ENCODE results near the gene PPP5C. TPM values are rescaled to one million over a fixed set of nuclear protein-coding genes. Genes with fewer than 3 reads are reported as not detected.

Gene PPP5C
- total and polyA plus RNA-seq, 2 of the 13 experiments (the other 11 are each of a cell fraction or from before 2014, with no cell fraction given): 41.6 to 67.9 TPM

GRCh38 chr19:46404055-46404752 lies 57.3 kb downstream of the PPP5C start (continued):
- TF ChIP-seq KLF12 (CRISPR knock-in tag; IDR thresholded peaks at IDR 0.05; ENCODE audit: borderline replicate concordance) (peak; percentile 98), TFDP2 (CRISPR knock-in tag; IDR thresholded peaks at IDR 0.05) (no peak; the same call in none of the 2 replicates), NRL (CRISPR knock-in tag; IDR thresholded peaks at IDR 0.05; ENCODE audit: borderline replicate concordance) (0 out of 2 replicates have a peak, but pooled peaks have one; percentile 28), AFF4 (CRISPR knock-in tag; IDR thresholded peaks at IDR 0.05) (no peak), TAF1 (CRISPR knock-in tag; IDR thresholded peaks at IDR 0.05) (peak; percentile 68; the same call in 1 of the 2 replicates), ZFP1 (CRISPR knock-in tag; IDR thresholded peaks at IDR 0.05) (no peak; the same call in 1 of the 2 replicates), ZNF83 (CRISPR knock-in tag; IDR thresholded peaks at IDR 0.05; ENCODE audit: borderline replicate concordance) (peak; percentile 20; the same call in 1 of the 2 replicates), ZNF674 (CRISPR knock-in tag; IDR thresholded peaks at IDR 0.05; ENCODE audit: low read depth) (no peak), YEATS2 (CRISPR knock-in tag; IDR thresholded peaks at IDR 0.05; ENCODE audit: borderline replicate concordance) (peak; percentile 46; the same call in 1 of the 2 replicates), ZNF740 (CRISPR knock-in tag; IDR thresholded peaks at IDR 0.05) (no peak), TOPORS (CRISPR knock-in tag; IDR thresholded peaks at IDR 0.05) (peak; percentile 34), SKI (IDR thresholded peaks at IDR 0.05; ENCODE audit: partially characterized antibody) (no peak), ZNF7 (CRISPR knock-in tag; IDR thresholded peaks at IDR 0.05) (no peak), DZIP1 (CRISPR knock-in tag; IDR thresholded peaks at IDR 0.05) (peak; percentile 34; the same call in 1 of the 2 replicates), MYC (CRISPR knock-in tag; IDR thresholded peaks at IDR 0.05; ENCODE audit: borderline replicate concordance) (0 out of 2 replicates have a peak, but pooled peaks have one; percentile 34), ZNF562 (CRISPR knock-in tag; IDR thresholded peaks at IDR 0.05; ENCODE audit: borderline replicate concordance) (no peak), HNRNPUL1 (IDR thresholded peaks at IDR 0.05; ENCODE audit: low read depth, low read length) (0 out of 2 replicates have a peak, but pooled peaks have one; percentile 21), SALL1 (CRISPR knock-in tag; IDR thresholded peaks at IDR 0.05) (peak; percentile 10; the same call in 1 of the 2 replicates), ZNF580 (CRISPR knock-in tag; IDR thresholded peaks at IDR 0.05; ENCODE audit: borderline replicate concordance, low read depth) (peak; percentile 35), POGZ (CRISPR knock-in tag; IDR thresholded peaks at IDR 0.05) (0 out of 2 replicates have a peak, but pooled peaks have one; percentile 16), PAWR (CRISPR knock-in tag; IDR thresholded peaks at IDR 0.05; ENCODE audit: borderline replicate concordance) (0 out of 2 replicates have a peak, but pooled peaks have one; percentile 39)
